Stimulated activated CD4-positive, alpha-beta T cell treated with anti-CD3 and anti-CD28 coated beads, Interleukin-4, amount 100 ng/mL, for 1 hour (primary cell): ENCODE data around the gene TIMP2.
"Not testable (repeated sequence)": the region's sequence is repeated elsewhere in the genome, so short reads cannot be mapped to it uniquely, and the experiment has no call there.

Experiments used
- DNase-seq: peaks from one replicate; pipeline ENCODE4 v3.0.0-alpha.2; 2020

Gene TIMP2

GRCh38 chr17:78954684-78955083, 29.5 kb upstream of the TIMP2 start:
- DNase-seq, result no peak

- no peak for DNase-seq
Observed at GRCh38 chr17:78953356-78954350, 28.5 kb upstream of the TIMP2 start.

DNA sequence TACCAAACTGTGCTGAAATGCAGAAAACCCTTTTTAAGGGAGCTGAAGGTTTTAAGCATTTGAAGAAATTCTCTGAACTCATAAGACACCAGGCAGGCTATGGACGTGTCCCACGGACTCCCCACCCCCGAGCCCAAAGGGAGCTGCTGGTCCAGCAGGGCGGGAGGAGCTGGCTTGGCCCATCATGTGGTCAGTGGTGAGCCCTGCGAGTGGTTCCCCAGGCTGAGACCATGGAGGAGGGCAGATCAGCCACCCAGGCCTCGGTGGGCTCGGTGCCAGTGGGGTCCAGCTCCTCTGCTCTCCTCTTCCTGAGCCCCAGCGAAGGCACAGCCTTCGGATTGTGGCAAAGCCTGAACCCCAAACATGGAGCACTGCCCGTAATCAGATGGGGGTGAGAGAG, 27.5 kb upstream of the TIMP2 start:
- no peak for DNase-seq

DNA sequence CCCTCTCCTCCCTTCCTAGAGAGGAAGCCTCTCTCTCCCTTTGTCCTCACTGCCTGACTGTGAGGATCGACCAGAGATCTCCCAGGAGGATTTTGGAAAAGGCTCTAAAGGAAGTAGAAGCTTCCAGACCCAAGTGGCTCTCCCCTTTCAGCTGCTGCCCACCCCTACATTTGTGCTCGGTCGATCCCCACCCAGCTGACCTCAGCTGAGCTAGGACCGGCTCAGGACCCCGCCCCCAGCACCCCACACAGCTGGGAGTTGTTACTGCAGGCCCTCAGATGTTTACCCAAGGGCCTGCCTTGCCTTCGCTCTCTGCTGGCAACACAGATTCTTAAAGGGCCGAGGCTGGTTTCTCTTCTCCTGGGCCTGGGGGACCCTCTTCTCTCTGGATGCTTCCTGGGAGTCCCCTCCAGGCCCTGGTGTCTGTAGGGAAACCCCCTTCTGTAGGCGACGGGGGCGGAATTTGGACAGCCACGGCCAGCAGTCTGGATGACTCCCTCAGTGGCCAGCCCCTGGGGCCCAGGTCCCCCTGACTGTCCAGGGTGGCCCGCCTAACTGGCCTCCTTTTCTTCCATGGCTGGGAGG, 26.9 kb upstream of the TIMP2 start:
- no peak for DNase-seq

GRCh38 chr17:78950870-78951269, 25.7 kb upstream of the TIMP2 start:
- DNase-seq, result no peak

DNA sequence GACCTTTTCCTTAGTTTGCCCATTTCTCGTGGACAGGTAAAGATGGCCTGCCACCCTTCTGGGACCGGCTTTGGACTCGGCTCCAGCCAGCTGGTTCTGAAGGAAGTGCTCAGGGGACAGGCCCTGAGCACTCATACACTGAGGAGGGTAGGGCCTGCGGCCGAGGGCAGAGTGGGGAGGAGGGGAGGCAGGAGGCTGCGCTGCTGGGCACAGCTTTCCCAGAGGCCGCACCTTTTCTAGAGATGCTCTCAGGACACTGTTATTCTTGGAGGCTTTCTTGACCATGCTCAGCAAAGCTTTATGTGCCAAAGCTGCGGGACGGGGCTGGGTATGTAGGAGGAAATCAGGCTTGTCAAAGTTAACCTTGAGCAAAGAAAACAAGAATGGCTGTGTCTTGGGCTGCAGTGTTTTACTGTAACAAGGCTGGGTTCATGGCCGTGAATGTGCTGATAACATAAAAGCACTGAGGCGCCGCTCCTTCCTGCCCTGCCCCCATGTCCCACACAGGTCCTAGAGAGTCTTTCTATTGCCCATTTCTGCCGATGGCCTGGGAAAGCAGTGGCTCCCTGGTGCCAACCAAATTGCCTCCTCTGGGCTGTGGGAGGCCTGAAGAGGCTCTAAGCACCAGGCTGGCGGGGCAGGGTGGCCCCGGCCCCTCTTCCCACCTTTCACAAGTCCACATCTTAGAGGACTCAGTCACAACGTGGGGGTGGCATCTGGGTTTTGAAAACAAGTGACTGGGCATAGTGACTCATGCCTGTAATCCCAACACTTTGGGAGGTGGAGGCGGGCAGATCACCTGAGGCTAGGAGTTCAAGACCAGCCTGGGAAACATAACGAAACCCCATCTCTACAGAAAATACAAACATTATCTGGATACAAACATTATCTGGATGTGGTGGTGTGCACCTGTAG, 22.3 kb upstream of the TIMP2 start:
- DNase-seq, result no peak

GRCh38 chr17:78946631-78947030, 21.4 kb upstream of the TIMP2 start:
- DNase-seq, result no peak

GRCh38 chr17:78946131-78946530, 20.9 kb upstream of the TIMP2 start:
- no peak for DNase-seq

GRCh38 chr17:78945455-78945854, 20.3 kb upstream of the TIMP2 start:
- DNase-seq, result not testable (repeated sequence)

GRCh38 chr17:78944956-78945355, 19.8 kb upstream of the TIMP2 start:
- no peak for DNase-seq

- no peak for DNase-seq
Observed at GRCh38 chr17:78944026-78944425, 18.8 kb upstream of the TIMP2 start.

DNA sequence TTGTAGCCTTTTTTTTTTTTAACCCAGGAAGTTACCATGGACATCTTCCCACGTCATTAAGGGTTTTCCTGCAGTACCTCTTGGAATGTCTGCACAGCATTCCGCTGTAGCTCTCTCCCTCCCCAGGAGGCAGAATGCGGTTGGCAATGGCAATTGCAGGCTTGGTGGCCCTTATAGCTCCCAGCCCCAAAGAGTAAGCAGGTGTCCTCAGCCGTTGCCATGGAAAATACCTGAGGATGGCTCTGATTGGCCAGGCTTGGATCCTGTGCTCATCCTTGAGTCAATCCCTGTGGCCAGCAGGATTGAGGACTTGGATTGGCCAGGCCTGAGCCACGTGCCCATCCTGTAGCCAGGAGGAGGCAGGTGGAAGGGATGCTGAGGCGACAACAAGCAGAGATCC, 15.5 kb upstream of the TIMP2 start:
- no peak for DNase-seq

DNA sequence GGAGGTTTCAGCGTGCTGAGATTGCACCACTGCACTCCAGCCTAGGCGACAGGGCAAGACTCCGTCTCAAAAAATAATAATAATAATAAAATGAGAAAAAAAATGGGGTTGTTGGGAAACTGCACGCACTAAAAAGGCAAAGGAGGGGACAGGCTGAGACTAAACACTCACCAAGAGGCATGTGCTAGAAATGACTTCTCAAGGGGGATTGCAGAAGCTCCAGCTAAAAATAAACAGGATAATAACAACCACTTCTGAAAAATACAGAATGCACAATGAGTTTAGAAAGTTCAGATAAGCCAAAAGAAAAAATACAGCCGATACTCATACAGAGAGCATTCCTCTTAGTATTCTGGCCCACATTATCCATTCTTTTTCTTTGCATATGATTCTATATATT, 15.1 kb upstream of the TIMP2 start:
- DNase-seq, result no peak

- no peak for DNase-seq
Observed at GRCh38 chr17:78939615-78940014, 14.4 kb upstream of the TIMP2 start.

DNA sequence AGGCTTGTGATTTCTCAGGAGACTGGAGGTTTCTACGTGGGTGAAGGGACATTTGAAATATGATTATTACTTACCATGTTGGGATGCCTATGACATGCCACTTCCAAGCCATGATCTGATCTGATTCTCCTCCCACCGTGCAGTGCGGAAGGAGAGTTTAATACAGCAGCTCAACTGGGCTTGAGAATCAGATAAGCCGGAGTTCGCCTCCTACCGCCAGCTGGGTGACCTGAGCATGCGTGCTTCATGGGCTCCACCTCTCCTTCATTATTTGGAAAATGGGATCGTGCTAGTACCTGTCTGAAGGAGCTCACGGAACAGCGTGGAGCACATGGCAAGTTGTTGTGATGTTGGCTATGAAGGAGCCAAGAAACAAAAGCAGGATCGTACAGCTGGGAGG, 12.4 kb upstream of the TIMP2 start:
- no peak for DNase-seq

GRCh38 chr17:78935419-78936323, 10.5 kb upstream of the TIMP2 start:
- no peak for DNase-seq

GRCh38 chr17:78934681-78935418, 9.7 kb upstream of the TIMP2 start:
- no peak for DNase-seq

- DNase-seq, result no peak
Observed at GRCh38 chr17:78933959-78934568, 8.9 kb upstream of the TIMP2 start.

- DNase-seq, result peak; percentile 28
Observed at GRCh38 chr17:78933025-78933958, 8.1 kb upstream of the TIMP2 start.
